Cerebellar cortex (tissue), 1 donor: ENCODE data around the gene FAM180B.
"Not testable (repeated sequence)": the region's sequence is repeated elsewhere in the genome, so short reads cannot be mapped to it uniquely, and the experiment has no call there.

Source experiments
- DNase-seq: peaks from one replicate; pipeline ENCODE4 v3.0.0-alpha.2; 2015; ENCODE audit warnings: low spot score

Gene FAM180B

DNA sequence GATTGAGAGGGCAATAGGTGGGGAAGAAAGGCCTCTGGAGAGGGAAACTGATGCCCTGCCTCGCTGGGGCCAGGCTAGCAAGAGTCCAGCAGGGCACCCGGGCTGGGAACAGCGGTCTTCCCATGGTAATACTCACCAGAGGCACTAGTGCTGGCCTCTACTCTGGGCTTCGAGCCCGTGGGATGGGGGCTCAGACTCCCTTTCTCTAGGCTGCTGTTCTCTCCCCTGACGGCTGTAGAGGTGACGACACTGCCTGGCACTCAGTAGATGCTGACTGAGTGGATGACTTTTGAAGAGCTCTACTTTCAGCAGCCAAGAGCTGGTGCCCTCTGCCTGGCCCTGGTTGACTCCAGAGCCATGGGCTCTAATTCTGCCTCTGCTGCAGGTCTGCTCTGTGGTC lies 8.6 kb downstream of the FAM180B start:
- no peak for DNase-seq

DNA sequence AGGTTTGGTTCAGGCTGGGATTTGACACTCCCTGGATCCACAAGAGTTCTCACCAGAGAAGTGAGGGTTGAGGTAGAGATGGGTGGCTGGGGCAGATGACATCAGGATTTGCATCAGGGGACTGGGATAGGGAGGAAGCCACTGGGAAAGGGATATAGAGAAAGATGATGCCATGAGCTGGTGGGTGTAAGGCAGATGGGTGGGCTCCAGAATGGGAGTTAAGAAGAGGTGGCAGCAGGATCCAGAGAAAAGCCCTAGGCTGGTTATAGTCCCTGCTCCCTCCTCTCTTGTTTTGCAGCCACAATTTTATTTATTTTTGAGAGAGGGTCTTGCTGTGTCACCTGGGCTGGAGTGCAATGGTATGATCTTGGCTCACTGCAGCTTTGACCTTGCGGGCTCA lies 9.5 kb downstream of the FAM180B start:
- no peak for DNase-seq

DNA sequence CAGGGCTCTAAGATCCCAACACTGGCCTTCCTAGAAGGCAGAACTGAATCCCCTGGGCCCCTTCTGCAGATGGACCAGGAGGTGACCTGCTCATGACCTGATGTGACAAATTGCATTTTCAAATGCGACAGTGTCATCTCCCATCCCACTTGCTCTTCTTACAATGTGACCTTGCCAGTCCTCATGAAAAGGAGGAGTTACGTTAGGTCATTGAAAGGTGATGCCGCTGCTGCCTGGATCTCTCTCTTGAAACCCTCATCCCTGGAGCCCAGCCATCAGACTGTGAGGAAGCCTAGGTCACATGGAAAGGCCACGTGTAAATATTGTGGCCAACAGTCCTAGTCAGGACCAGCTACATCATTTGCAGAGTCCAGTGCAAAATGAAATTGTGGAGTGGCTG lies 13.4 kb downstream of the FAM180B start:
- DNase-seq, result no peak

DNA sequence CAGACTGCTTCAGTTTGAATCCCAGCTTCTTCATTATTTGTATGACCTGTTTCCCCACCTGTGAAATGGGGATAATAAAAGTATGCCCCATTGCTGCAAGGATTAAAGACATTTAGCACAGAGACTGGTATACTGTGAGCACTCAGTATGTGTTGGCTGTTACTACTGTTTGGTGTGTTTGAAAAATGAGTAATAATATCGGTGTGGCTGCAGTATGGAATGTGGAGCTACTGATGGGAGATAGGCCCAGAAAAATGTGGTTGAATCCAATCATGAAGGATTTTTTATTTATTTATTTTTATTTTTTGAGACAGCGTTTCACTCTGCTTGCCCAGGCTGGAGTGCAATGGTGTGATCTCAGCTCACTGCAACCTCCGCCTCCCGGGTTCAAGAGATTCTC lies 16.8 kb downstream of the FAM180B start:
- DNase-seq, result no peak

DNA sequence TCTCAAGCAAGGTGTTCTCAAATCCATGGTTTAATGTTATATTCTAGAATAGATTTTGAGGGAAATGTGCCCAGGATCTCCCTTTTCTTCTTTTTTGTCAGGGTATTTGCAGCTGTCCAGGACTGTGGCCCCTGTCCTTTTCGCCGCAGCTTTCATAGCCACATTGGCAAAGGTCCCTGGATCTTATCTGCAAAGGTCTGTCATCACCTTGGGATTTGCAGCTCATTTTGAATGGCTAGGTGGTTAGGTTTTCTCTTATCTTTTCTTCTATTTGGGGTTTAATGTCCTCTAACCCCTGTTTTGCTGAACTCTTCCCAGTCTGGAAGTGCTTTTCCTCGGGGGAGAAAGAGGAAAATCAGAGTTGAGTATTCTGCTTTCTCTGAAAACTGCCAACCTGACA lies 19.4 kb downstream of the FAM180B start:
- DNase-seq, result no peak

DNA sequence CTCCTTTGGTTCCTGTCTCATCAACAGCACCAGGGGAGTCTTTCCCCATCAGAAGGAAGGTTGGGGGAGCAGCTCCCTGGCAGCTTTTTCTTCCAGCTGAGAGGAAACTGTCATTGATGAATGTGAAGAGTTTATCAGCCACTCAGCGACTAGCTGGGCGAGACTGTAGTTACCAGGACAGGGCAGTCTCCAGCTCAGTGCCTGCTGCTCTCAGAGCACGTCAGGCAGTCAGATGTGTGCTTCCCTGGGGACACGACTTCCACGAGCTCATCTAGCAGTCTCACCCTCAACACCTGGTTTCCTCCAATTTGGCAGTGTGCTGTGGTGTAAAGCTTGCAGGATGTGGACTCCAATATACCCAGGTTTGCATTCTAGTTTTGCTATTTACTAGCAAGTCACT lies 20.3 kb downstream of the FAM180B start:
- DNase-seq, result no peak

DNA sequence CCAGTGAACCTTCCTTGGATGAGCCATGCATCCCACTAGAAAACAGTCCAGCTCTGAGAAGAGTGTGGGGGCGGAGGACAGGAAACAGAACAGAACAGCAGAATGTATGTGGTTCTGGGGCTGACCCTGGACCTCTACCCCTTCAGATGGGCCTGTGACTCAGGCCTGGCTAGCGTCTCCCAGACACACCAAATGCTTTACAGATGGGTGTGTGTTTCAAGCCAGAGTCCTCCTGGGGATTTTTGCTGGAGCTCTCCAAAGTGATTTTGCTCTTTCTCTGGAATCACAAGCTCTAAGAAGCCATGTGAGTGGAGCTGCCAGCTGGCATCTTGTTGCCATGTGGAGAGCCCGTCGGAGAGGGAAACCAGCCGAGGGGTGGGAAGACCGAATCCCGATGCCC lies 20.9 kb downstream of the FAM180B start:
- DNase-seq, result peak; percentile 50

DNA sequence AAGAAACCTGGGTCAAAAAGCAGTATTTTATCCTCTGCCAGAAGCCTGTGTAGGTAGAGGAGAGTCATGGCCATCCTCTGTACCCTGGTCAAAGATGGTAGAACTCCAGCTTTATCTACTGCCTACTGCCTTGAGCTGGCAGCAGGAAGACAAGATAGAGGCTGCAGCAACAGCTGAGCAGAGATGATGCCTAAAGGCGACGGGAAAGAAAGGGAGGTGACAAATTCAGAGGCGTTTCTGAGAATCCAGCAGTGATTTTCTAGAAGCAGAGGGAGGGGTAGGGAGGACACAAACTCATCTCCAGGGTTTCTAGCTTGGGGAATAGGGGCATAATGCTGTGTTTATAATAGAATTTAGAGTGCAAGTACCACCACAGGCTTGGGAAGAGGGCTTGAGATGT lies 23.2 kb downstream of the FAM180B start:
- DNase-seq, result no peak

DNA sequence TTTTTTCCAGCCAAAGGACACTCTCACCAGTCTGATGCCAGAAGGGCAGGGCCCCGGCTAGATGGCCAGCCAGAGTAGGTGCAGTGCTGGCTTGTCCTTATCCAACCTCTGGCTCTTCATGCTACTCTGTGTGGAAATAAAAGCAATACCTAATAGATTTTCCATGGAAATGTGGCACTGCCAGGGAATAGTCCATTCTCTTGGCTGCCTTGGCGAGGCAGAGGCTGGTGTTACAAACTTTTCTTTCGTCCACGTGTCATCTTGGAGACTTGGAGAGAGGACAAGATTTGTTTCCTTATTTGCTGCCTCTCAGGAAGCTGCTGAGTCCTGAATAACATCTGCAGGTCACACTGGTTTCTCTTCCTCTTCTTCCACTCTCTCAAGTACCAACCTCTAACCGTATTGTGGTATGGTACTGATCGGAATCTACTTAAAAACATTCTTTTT lies 24.9 kb downstream of the FAM180B start:
- DNase-seq, result no peak

DNA sequence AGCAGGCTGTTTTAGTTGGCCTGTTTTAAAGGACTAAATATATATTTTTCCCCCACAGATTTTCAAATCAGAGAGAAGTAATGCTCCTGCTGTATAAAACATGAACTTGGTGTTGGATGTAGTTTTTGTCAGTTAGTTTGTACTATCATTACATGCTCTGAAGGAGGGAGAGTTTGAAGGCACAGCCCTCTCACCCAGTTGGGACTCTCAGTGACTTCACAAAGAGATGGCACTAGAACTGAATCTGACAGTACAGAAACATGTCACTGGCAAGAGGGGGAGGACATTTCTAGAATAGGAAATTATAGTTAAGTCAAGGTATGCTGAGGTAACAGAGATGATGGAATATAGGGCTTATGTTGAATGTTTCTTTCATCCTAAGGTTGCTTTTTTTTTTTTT lies 28.8 kb downstream of the FAM180B start:
- no peak for DNase-seq

DNA sequence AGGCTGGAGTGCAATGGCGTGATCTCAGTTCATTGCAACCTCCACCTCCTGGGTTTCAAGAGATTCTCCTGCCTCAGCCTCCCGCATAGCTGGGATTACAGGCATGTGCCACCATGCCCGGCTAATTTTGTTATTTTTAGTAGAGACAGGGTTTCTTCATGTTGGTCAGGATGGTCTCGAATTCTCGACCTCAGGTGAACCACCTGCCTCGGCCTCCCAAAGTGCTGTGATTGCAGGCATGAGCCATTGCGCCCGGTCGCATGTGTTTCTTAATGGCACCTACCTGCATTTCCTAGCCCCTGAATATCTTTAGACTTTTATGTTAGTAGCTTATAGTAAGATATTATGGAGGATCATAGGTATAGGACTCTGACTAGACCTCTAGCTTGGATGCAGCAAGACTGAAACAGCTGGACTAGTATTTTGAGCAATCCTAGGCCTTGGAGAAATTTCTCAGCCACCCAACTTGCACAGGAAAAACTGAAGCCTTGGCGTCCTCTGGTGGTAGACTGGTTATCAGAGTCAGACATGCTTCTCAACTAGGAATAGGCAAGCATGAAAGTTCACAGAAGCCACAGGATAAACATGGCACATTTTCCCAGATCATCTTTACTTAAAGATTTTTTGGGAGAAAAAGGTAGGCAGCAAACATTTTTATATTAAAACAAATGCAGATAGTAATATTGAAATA lies 30.4 kb downstream of the FAM180B start:
- DNase-seq, result peak; percentile 88

DNA sequence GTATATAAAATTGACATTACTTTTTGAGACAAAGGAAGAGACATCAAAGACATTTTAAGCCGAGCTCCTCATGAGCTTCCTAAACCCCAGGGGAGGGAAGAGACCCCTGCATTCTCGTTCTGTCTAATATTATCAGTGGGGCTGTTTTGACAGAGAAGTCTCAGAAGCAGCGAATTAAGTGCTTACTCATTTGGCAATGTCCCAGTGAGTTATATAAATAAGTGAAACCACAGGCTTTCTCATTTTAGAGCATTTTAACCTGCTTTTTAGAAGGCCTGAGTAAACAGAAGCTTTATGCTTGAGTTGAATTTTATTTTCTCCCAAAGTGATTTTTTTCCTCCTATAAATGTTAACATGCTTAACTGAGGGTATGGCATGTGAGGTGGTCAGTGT lies 30.9 kb downstream of the FAM180B start:
- DNase-seq, result no peak

DNA sequence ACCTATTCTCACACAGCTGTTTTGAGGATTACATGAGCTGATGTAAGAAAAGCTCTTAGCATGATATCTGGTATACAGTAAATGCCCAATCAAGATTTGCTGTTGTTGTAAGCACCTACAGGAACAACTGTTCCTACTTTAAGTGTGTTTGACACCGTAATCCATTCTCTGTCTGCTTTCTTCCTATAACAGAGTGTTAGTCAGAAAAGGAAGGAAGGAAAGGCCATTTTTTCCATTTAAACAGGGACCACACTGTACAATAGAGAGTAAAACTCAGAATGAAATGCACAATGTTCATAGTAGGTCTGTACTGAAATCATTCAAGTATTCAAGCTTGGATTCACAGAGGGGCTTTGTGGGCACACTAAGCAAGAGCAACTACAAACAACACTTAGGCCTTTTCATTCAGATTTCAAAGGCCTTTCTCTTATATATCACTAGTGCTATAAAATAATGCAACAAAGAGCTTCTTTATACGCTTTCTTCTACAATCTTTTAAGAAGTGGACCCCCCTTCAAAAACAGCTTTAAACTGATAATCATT lies 34.4 kb downstream of the FAM180B start:
- DNase-seq, result no peak

DNA sequence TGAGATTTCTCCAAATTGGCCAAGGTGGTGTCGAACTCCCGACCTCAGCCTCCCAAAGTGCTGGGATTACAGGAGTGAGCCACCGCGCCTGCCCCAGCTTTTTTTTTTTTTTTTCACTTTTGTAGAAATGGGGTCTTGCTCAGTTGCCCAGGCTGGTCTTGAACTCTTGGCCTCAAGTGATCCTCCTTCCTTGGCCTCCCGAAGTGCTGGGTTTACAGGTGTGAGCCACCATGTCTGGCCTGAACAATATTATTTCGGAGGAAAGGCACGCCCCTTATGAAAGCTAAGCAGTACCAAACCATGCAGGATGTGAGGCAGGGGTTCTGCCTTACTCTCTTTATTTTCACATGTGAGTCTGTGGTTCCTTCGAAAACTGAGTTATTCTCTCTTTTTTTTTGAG lies 39.8 kb downstream of the FAM180B start:
- no peak for DNase-seq

DNA sequence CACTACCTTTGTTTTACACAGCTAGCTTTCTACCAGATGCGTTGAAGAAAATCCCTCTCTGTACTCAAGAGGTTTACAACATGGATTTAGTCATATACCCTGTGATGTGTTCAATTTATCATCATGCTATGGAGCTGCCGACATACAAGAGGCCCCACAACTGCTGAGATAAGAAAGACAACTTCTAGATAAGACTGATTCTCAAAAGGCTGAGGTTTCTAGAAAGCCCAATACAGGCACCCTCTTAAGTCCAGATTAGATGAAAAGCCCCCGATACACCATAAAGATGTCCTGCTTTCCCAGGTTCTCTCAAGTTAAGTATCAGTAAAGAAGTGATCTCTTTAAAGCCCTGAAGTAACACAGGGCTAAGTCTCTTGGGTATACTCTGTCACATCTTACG lies 41.5 kb downstream of the FAM180B start:
- no peak for DNase-seq

DNA sequence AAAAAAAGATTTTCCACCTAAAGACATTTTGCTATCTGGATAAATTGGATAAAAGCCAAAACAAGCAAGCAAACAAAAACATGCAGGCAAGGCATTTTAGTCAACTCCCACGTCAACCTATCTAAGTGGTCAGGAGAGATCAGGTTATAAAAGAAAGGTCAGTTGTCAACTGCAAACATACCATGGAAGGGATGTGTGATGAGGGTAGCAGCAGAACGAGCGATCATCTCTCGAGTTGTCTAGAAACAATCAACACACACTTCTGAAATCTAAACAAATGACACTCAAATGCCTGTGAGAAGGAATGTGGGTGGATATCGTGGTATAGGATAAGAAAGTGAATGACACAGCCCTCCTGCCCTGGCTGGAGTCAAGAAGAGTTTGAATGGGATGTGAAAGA lies 45.0 kb downstream of the FAM180B start:
- DNase-seq, result no peak

DNA sequence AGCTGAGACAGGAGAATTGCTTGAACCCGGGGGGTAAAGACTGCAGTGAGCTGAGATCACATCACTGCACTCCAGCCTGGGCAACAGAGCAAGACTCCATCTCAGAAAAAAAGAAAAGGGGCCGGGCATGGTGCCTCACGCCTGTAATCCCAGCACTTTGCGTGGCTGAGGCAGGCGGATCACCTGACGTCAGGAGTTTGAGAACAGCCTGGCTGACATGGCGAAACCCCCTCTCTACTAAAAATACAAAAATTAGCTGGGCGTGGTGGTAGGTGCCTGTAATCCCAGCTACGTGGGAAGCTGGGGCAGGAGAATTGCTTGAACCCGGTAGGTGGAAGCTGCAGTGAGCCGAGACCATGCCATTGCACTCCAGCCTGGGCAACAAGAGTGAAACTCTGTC lies 49.9 kb downstream of the FAM180B start:
- not testable (repeated sequence) for DNase-seq
